ENCODE measurements around the gene METTL14. TPM values are rescaled to one million over a fixed set of nuclear protein-coding genes. Genes with fewer than 3 reads are reported as not detected.
"Not testable (repeated sequence)": the region's sequence is repeated elsewhere in the genome, so short reads cannot be mapped to it uniquely, and the experiment has no call there.

Gene METTL14
- total RNA-seq (2021): 24.0 and 26.3 TPM in 2 replicates
- Bru-seq, nascent RNA: percentile 76 among the genes with signal in this experiment
- BruChase-seq, experiment 1, labeled RNA remaining after a 2-hour chase: percentile 80 among the genes with signal in this experiment
- BruChase-seq, experiment 2, labeled RNA remaining after a 6-hour chase: percentile 74 among the genes with signal in this experiment
- long read RNA-seq, full-length matches to known transcripts: 6 of 7 reads
- long read RNA-seq, partial matches to known transcripts: 0 of 7 reads
- long read RNA-seq, other reads (novel, unspliced or antisense): 1 of 7 reads

DNA sequence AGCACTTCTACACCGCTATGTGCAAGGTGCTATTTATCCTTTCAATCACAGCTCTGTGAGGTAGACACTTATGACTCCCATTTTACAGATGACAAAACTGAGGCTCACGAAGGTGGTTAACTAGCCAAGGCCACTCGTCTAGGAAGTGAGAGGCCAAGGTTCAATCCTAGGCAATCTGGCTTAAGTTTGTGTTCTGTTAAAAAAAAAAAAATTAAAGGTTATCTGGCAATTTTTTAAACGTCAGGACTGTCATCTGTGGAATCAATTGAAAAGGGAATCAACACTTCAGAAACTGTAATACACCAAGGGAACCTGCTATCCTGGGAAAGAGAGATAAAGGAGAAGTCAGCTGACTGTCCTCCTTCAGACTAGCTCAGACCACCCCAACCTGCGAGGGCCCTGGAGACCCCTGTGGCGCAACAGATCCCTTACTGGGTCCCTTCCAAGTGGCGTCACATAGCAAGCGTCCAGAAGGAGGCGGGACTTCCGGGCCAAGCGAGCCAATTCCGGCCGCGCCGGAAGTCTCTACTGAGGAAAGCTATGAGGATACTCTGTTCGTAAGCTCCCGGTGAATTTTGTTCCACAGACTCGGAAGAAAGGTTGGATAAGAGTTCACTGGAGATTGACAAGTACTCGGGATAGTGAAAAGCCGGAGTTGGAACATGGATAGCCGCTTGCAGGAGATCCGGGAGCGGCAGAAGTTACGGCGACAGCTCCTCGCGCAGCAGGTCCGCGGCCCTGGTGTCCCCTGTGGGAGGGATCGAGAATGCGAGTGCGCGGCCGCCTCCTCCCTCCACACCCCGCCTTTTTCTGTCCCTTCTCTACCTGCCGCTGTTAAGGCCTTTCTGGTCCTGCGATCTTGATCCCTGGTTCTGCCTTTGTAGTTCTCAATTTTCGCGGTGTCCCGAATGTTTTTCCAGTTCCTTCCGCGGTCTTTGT is at the start of gene METTL14:
Gene METTL14 (plus strand): TSS at position 520 of the 939 bp plus-strand sequence. CDS start 143 bp downstream, at position 663.
- Histone ChIP-seq H3K4me3 (peak within 1 kb of the TSS; percentile 79), H3K4me1 (replicated peaks; ENCODE audit: insufficient read depth) (peaks cover 12% of the 10 kb centered on the region; the same call in 1 of the 2 replicates), H3K9me2 (ENCODE audit: insufficient read depth) (no peaks in the 10 kb centered on the region), H3F3A (ENCODE audit: insufficient read depth, low read depth) (no peaks in the 10 kb centered on the region), H3K27me3 (ENCODE audit: insufficient read depth, low read depth) (no peaks in the 10 kb centered on the region), H3K27ac (peak within 1 kb of the TSS; percentile 72), H3K36me3 (ENCODE audit: low read depth) (no peaks in the 10 kb centered on the region), H3K4me2 (peak within 1 kb of the TSS; percentile 85), H4K20me1 (ENCODE audit: insufficient read depth) (no peaks in the 10 kb centered on the region), H3K79me2 (ENCODE audit: low read depth) (peaks cover 25% of the 10 kb centered on the region), H3K9me3 (ENCODE audit: insufficient read depth, low read depth) (no peaks in the 10 kb centered on the region), H2AFZ (peak within 1 kb of the TSS; percentile 78)
- ChIA-PET CTCF (no interaction called here), POLR2A (ENCODE audit: unreplicated experiment) (no interaction called here)
- DNase-seq: peak; percentile 66 to 78
- BruUV-seq (replicated peaks): TSS peak; percentile 92
- no peak for TF ChIP-seq EZH2 (IDR thresholded peaks at IDR 0.05; ENCODE audit: low read depth)
- TF ChIP-seq, protein P1, sequence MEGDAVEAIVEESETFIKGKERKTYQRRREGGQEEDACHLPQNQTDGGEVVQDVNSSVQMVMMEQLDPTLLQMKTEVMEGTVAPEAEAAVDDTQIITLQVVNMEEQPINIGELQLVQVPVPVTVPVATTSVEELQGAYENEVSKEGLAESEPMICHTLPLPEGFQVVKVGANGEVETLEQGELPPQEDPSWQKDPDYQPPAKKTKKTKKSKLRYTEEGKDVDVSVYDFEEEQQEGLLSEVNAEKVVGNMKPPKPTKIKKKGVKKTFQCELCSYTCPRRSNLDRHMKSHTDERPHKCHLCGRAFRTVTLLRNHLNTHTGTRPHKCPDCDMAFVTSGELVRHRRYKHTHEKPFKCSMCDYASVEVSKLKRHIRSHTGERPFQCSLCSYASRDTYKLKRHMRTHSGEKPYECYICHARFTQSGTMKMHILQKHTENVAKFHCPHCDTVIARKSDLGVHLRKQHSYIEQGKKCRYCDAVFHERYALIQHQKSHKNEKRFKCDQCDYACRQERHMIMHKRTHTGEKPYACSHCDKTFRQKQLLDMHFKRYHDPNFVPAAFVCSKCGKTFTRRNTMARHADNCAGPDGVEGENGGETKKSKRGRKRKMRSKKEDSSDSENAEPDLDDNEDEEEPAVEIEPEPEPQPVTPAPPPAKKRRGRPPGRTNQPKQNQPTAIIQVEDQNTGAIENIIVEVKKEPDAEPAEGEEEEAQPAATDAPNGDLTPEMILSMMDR (conservative IDR thresholded peaks at IDR 0.05): no peak
- intact Hi-C loops (cut with micrococcal nuclease; ENCODE audit: unreplicated experiment): loop anchor here (10.0 kb wide), 1 partner anchor 400 kb away; no protein-coding TSS in a partner anchor

DNA sequence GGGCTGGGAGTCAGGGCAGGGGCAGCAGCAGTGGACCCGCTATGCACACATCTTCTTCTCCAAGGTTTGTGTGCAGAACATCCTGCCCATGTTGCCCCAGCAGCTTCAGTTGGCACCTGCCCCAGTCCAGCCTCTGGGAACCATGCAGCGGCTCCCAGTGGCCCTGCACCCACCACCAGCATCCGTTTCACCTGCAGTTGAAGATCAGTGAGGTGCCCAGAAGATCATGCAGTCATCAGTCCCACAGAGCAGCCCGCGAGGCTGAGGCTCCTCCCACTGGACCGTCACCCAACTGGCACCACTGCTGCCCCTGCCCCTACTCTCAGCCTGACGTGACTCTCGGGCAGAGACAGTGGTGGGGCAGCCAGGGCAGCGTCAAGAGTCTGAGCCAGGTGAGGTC is 49.1 kb upstream of the METTL14 start:
- CTCF ChIA-PET; BruUV-seq (replicated peaks): not testable (repeated sequence)

DNA sequence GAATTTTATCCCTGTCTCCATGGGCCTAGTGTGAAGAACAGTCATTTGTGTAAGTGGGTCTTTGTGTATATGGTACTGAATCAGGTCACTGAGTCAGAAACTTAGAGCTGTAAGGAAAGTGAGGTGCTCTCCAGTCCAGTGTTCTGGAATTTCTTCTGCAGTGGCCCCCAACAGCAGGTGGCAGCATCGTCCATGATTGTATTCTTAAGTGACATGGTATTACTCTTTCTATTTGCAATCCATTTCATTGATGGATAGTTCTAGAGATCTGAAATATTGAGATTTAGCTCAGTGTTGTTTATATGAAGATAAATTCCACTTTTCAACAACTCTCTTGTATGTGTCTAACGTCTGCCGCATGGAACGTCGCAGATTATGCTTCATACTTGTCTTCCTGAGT is 20.5 kb upstream of the METTL14 start:
- intact Hi-C loops (cut with micrococcal nuclease; ENCODE audit: unreplicated experiment): not testable (repeated sequence)
- peak in 1 of 2 experiments; percentile 18 for DNase-seq
- TF ChIP-seq, protein P1 (conservative IDR thresholded peaks at IDR 0.05): 0 out of 2 replicates have a peak, but pooled peaks have one; percentile 39

More for the DNA sequence above, 49.1 kb upstream of the METTL14 start:
- H3K4me1 ChIP-seq (replicated peaks; ENCODE audit: insufficient read depth); H3K9me3 ChIP-seq (ENCODE audit: insufficient read depth, low read depth); H3K9me2 ChIP-seq (ENCODE audit: insufficient read depth); H3K4me3 ChIP-seq; DNase-seq; H3K79me2 ChIP-seq (ENCODE audit: low read depth); intact Hi-C loops (cut with micrococcal nuclease; ENCODE audit: unreplicated experiment); POLR2A ChIA-PET (ENCODE audit: unreplicated experiment); H3K36me3 ChIP-seq (ENCODE audit: low read depth); H3K27me3 ChIP-seq (ENCODE audit: insufficient read depth, low read depth); H4K20me1 ChIP-seq (ENCODE audit: insufficient read depth); H3K4me2 ChIP-seq; H3F3A ChIP-seq (ENCODE audit: insufficient read depth, low read depth); H3K27ac ChIP-seq; H2AFZ ChIP-seq: not testable (repeated sequence)

DNA sequence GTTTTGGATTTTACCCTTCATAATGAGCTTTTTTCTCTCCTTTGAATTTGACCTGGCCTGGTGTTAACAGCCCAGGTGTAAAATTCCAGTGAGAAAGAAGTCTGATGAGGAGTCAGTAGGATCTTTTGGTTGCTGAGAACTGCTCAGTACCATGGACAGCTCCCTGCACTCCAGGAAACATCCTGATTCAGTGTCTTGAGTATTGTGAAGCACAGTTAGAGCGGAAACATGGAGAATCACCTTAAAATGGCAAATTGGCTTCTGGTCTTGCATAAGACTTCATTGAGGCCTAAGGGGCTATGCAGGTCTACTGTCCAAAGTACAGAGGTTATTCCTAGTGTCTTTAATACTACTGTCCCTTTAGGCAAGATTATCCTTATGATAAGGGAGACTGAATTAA is 16.0 kb upstream of the METTL14 start:
- POLR2A ChIA-PET (ENCODE audit: unreplicated experiment); H3F3A ChIP-seq (ENCODE audit: insufficient read depth, low read depth); H3K9me2 ChIP-seq (ENCODE audit: insufficient read depth); H3K4me3 ChIP-seq; H3K4me2 ChIP-seq; H2AFZ ChIP-seq; intact Hi-C loops (cut with micrococcal nuclease; ENCODE audit: unreplicated experiment); H3K4me1 ChIP-seq (replicated peaks; ENCODE audit: insufficient read depth); H3K9me3 ChIP-seq (ENCODE audit: insufficient read depth, low read depth); H3K27me3 ChIP-seq (ENCODE audit: insufficient read depth, low read depth); BruUV-seq (replicated peaks); H3K36me3 ChIP-seq (ENCODE audit: low read depth); H3K27ac ChIP-seq; H4K20me1 ChIP-seq (ENCODE audit: insufficient read depth); CTCF ChIA-PET; H3K79me2 ChIP-seq (ENCODE audit: low read depth): not testable (repeated sequence)
- DNase-seq: peak; percentile 30 to 38

More for the DNA sequence above, 20.5 kb upstream of the METTL14 start:
- H3F3A ChIP-seq (ENCODE audit: insufficient read depth, low read depth); H3K4me1 ChIP-seq (replicated peaks; ENCODE audit: insufficient read depth); H3K27ac ChIP-seq; H4K20me1 ChIP-seq (ENCODE audit: insufficient read depth); H3K9me2 ChIP-seq (ENCODE audit: insufficient read depth); POLR2A ChIA-PET (ENCODE audit: unreplicated experiment); H3K27me3 ChIP-seq (ENCODE audit: insufficient read depth, low read depth); H3K79me2 ChIP-seq (ENCODE audit: low read depth); H3K36me3 ChIP-seq (ENCODE audit: low read depth); BruUV-seq (replicated peaks); H3K4me2 ChIP-seq; H2AFZ ChIP-seq; H3K9me3 ChIP-seq (ENCODE audit: insufficient read depth, low read depth); CTCF ChIA-PET; H3K4me3 ChIP-seq: not testable (repeated sequence)

DNA sequence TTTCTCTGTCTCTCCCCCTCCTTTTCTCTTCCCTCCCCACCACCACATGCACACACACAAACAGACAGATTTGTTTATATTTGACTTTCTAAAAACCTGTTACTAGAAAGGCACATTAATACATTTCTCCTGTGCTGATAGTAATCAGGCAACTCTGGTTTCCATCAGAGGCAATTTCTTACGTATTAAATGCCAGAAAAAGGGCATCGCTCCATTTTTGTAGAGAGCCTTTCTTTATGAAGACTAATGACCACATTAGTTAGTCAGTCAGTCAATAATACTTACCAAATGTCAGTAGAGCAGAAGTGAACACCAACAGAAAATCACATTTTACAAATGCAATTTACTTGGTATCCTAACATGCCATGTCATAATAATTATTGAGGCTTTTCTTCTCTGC is 14.2 kb upstream of the METTL14 start:
- H3K79me2 ChIP-seq (ENCODE audit: low read depth); H4K20me1 ChIP-seq (ENCODE audit: insufficient read depth); H3K27me3 ChIP-seq (ENCODE audit: insufficient read depth, low read depth); H3K4me2 ChIP-seq; H3K27ac ChIP-seq; H3K9me3 ChIP-seq (ENCODE audit: insufficient read depth, low read depth); CTCF ChIA-PET; H3F3A ChIP-seq (ENCODE audit: insufficient read depth, low read depth); intact Hi-C loops (cut with micrococcal nuclease; ENCODE audit: unreplicated experiment); H3K4me1 ChIP-seq (replicated peaks; ENCODE audit: insufficient read depth); H2AFZ ChIP-seq; POLR2A ChIA-PET (ENCODE audit: unreplicated experiment); H3K36me3 ChIP-seq (ENCODE audit: low read depth); H3K9me2 ChIP-seq (ENCODE audit: insufficient read depth); H3K4me3 ChIP-seq; BruUV-seq (replicated peaks); DNase-seq: not testable (repeated sequence)
